HCEC 1CT (cell line): Measurements from ENCODE around the gene PGAM4.
"Not testable (repeated sequence)": the region's sequence is repeated elsewhere in the genome, so short reads cannot be mapped to it uniquely, and the experiment has no call there.

Experiments
- DNase-seq: peaks from one replicate; pipeline ENCODE4 v3.0.0-alpha.2; 2017

The PGAM4 gene

GRCh38 chrX:77924320-77924859, 45.0 kb downstream of the PGAM4 start:
- no peak for DNase-seq

DNA sequence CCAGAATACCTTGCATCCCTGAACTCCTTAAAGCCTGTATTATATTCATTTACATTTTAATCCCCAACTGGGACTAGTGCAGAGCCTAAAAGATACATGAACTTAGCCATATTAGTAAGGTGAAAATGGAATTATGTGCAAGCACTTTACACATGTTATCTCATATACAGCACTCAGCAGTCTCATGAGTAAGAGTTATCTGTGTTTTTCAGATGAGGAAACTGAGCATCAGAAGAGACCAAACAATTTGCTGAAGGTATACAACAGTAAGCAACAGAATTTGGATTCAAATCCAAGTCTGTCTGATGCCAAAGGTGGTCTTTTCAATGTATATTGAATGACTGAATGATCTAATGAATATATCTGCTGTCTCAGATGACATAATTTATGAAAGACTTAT, 46.7 kb downstream of the PGAM4 start:
- DNase-seq, result no peak

- not testable (repeated sequence) for DNase-seq
Measured at GRCh38 chrX:77919370-77919769, 50.1 kb downstream of the PGAM4 start.

DNA sequence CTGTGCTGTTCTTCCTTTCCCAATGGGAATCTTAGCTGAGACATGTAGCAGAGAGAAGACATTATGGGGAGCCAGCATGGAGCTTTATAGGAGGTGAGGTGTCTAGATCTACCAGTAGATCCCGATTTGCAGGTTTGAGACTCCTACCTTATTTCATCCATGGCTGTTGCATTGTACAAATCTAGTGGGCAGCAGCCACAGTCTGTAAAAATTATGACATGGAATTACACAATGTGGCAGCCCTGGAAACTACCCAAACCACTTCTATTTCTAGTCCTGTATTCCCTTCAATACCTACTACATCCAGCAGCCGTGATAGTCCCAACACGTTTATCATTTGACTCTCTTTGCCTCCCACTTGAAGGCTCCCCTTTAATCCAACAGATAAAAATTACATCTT, 50.9 kb downstream of the PGAM4 start:
- DNase-seq, result no peak
